C4-2B (cell line): Measurements from ENCODE around the gene MRPL48.
"Not testable (repeated sequence)": the region's sequence is repeated elsewhere in the genome, so short reads cannot be mapped to it uniquely, and the experiment has no call there.

Experiments used
- ZFX ChIP-seq: fragments of 450-650 bp; IDR thresholded peaks from 2 replicates; pipeline ENCODE4 v1.6.1; 2017
- TF ChIP-seq, protein P1 (sequence below): fragments of 450-650 bp; conservative IDR thresholded peaks from 2 replicates; pipeline ENCODE4 v1.5.1; 2017; ENCODE audit warnings: mild to moderate bottlenecking

DNA sequence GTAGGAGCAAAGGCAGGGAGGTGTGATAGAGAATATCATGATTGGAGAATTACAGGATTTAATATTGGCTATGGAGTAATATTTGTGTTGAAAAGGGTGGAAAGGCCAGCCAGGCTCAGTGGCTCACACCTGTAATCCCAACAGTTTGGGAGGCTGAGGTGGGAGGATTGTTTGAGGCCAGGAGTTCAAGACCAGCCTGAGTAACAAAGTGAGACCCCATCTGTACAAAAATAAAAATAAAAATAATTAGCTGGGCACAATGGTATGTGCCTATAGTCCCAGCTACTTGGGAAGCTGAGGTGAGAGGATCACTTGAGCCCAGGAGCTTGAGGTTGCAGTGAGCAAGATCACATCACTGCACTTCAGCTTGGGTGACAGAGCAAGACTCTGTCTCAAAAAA is 2.2 kb upstream of the MRPL48 start:
- TF ChIP-seq, protein P1, sequence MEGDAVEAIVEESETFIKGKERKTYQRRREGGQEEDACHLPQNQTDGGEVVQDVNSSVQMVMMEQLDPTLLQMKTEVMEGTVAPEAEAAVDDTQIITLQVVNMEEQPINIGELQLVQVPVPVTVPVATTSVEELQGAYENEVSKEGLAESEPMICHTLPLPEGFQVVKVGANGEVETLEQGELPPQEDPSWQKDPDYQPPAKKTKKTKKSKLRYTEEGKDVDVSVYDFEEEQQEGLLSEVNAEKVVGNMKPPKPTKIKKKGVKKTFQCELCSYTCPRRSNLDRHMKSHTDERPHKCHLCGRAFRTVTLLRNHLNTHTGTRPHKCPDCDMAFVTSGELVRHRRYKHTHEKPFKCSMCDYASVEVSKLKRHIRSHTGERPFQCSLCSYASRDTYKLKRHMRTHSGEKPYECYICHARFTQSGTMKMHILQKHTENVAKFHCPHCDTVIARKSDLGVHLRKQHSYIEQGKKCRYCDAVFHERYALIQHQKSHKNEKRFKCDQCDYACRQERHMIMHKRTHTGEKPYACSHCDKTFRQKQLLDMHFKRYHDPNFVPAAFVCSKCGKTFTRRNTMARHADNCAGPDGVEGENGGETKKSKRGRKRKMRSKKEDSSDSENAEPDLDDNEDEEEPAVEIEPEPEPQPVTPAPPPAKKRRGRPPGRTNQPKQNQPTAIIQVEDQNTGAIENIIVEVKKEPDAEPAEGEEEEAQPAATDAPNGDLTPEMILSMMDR: not testable (repeated sequence)
- TF ChIP-seq ZFX: not testable (repeated sequence)
